LoVo (cell line): ENCODE measurements around the gene HES6.
A peak's percentile ranks its signal among the peaks of the same experiment; 100 is the strongest.
"Not testable (repeated sequence)": the region's sequence is repeated elsewhere in the genome, so short reads cannot be mapped to it uniquely, and the experiment has no call there.

Experiments used
- DNase-seq: peaks from one replicate; pipeline ENCODE4 v3.0.0-alpha.2; 2016; ENCODE audit warnings: low spot score

Gene HES6

GRCh38 chr2:238272156-238272555 is 32.3 kb upstream of the HES6 start:
- no peak for DNase-seq

- DNase-seq = not testable (repeated sequence)
These were observed 31.8 kb upstream of the HES6 start for GRCh38 chr2:238271686-238272085.

GRCh38 chr2:238271061-238271554 is 31.3 kb upstream of the HES6 start:
- DNase-seq = no peak

- DNase-seq = no peak
These were observed 30.8 kb upstream of the HES6 start for GRCh38 chr2:238270606-238271005.

- DNase-seq = no peak
These were observed 29.9 kb upstream of the HES6 start for GRCh38 chr2:238269741-238270140.

- DNase-seq = no peak
These were observed 28.2 kb upstream of the HES6 start for GRCh38 chr2:238267884-238268680.

- DNase-seq = no peak
These were observed 27.5 kb upstream of the HES6 start for GRCh38 chr2:238267341-238267710.

GRCh38 chr2:238265605-238266004 is 25.8 kb upstream of the HES6 start:
- DNase-seq = no peak

- no peak for DNase-seq
These were observed 24.2 kb upstream of the HES6 start for GRCh38 chr2:238264072-238264460.

- DNase-seq = no peak
These were observed 23.6 kb upstream of the HES6 start for GRCh38 chr2:238263204-238264071.

- DNase-seq = no peak
These were observed 22.8 kb upstream of the HES6 start for GRCh38 chr2:238262496-238263122.

GRCh38 chr2:238261718-238262375 is 22.0 kb upstream of the HES6 start:
- DNase-seq = no peak

- no peak for DNase-seq
These were observed 21.0 kb upstream of the HES6 start for GRCh38 chr2:238260883-238261282.

GRCh38 chr2:238259061-238260020 is 19.5 kb upstream of the HES6 start:
- DNase-seq = no peak

GRCh38 chr2:238257786-238258700 is 18.2 kb upstream of the HES6 start:
- DNase-seq = no peak

GRCh38 chr2:238256594-238257104 is 16.8 kb upstream of the HES6 start:
- peak; percentile 82 for DNase-seq

GRCh38 chr2:238256111-238256510 is 16.3 kb upstream of the HES6 start:
- no peak for DNase-seq

- no peak for DNase-seq
These were observed 15.8 kb upstream of the HES6 start for GRCh38 chr2:238255636-238256035.

GRCh38 chr2:238255151-238255551 is 15.3 kb upstream of the HES6 start:
- DNase-seq = no peak
